GM21515 (cell line): ENCODE measurements around the gene S100A1.
"Not testable (repeated sequence)": the region's sequence is repeated elsewhere in the genome, so short reads cannot be mapped to it uniquely, and the experiment has no call there.

Source experiments
- ATAC-seq: cut with Tn5 transposase; IDR thresholded peaks from one replicate; pipeline ENCODE4 v1.9.1; 2021; ENCODE audit not compliant: unreplicated experiment

Gene S100A1

DNA sequence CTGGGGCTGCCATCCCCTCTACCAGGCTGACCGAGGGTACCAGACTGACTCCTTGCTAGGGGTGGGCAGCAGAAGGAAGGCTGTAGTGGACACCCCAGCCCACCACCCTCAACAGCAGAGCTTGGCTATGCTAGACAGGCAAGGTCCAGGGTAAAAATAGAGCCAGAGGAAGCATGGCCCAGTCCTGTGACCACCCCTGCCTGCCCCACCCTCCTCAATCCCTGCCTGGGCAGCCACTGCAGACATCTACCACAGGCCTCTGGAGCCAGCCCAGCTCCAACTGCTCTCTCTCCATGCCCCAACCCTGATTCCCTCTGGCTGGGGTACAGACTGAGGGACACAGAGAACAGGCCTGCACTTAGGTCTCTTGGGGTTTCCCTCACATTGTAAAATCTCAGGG, 1.7 kb downstream of the S100A1 start:
- ATAC-seq = no peak

DNA sequence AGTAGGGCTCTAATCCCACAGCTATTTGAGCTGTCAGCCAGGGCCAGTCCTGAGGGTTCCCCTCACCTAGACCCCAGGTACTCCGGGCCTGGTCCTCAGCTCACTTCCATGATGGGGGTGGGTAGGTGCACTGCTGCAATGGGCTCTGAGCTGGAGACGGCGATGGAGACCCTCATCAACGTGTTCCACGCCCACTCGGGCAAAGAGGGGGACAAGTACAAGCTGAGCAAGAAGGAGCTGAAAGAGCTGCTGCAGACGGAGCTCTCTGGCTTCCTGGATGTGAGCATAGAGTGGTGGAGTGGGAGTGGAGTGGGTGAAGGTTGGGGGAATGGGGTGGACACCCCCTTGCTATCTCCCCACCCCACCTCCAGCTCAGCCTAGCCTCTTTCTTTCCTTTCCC, 2.1 kb downstream of the S100A1 start:
- ATAC-seq = no peak

DNA sequence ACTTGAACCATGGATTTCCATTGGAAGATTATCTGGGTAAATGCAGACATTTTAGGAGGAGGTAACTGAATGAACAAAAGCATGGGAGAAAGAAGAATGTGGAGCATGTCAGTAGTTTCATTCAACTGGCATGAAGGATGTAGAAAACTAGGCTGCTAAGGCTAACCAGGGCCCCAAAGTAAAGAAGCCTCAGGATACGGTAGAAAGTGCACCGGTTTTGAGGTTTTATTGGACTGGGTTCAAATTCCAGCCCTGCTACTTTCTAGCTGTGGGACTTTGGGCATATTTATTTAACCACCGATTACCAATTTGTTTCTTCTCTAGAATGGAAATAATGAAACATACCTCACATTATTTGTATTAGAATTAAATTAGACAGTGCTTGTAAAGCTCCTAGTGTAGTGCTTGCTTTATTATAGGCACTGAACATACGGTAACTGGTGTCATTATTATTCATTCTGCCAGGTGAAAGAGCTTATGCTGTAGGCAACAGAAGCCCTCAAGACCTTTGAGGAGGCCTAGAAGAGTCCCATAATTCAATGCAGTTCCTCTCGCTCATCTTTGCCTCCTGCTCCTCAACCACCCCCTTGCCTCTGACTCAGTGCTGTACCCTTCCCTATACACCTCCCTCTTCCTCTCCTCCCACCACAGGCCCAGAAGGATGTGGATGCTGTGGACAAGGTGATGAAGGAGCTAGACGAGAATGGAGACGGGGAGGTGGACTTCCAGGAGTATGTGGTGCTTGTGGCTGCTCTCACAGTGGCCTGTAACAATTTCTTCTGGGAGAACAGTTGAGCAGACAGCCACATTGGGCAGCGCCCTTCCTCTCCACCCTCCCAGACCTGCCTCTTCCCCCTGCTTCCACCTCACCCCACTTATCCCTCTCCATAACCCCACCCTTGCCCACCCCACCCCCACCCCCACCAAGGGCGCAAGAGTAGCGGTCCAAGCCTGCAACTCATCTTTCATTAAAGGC, 3.1 kb downstream of the S100A1 start:
- no peak for ATAC-seq

DNA sequence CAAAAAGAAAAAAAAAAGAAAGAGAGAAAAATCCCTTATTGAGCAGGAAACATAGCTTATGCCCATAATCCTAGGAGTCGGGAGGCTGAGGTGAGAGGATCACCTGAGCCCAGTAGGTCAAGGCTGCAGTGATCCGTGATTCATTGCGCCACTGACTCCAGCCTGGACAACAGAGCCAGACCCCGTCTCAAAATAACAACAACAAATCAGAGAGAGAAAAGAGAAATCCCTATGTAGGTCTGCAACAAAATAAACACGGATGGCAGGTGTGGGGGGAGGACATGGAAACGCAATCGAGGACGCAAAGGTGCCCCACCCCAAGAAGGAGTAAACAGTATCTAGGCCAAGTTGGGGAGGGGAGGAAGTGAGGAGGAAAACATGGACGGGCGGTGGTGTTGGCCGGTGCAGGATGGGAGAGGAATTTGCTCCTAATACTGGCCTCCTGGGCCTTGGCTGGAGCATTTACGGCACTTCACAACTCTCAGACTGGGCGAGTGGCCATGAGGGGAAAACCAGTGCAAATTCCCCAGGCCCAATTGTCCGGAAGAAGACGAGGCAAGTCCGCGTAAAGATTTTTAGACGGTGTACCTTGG, 5.0 kb downstream of the S100A1 start:
- ATAC-seq = no peak

DNA sequence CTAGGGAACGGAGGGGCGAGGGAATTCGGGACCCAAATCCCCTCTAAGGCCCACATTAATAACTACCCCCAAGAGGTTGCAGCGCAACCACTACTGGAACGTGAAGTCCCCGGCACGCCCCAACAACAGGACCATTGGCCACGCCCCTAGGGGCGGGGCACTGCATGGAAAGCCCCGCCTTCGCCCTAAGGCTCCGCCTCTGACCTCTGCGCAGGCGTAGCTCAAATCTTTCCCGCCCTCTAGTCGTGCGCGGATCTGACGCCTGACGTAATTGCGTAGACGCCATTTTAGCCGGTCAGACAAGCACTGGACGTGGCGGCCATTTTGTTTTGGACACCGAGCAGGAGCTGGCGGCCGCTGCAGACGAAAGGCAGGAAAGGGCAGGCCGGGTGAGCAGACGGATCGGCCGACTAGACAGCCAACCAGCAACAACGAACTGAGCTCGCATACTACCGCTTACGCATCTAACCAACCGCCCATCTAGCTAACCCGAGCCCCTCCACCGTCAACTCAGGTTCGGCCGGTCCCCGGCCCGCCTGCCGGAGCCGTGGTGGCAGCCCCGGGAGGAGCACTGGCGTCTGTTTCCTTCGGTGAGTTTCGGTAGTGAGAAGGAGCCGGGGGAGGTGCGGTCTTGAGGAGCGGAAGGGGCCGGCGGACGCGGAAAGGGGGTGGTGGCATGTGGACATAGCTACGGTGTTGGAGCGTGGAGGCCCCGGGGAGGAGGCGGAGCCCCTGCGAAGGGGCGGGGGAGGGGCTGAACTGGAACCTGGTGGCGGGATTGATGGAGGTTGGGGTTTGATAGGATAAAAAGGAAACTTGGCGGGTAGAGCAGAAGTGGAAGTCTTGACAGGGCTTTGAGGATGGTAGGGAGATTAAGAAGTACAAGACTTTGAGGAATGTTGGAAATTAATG, 5.8 kb downstream of the S100A1 start, which contains the start of gene CHTOP:
CHTOP (plus strand) TSS at position 313 of the 912 bp plus-strand sequence. CDS start 2,523 bp downstream, outside the sequence.
- ATAC-seq = peak; percentile 89

DNA sequence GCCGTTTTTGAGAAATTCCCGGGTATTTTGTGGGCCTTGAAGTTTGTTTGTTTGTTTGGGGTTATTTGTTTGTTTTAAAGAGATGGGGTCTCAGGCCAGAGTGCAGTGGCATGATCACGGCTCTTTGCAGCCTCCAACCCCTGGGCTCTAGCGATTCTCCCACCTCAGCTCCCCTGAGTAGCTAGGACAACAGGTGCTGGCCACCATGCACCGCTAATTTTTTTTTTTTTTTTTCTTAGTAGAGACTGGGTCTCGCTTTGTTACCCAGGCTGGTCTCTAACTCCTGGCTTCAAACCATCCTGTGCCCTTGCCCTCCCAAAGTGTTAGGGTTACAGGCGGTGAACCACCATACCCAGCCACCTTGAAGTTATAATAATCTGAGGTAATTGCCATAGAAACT, 7.6 kb downstream of the S100A1 start:
- ATAC-seq = no peak

DNA sequence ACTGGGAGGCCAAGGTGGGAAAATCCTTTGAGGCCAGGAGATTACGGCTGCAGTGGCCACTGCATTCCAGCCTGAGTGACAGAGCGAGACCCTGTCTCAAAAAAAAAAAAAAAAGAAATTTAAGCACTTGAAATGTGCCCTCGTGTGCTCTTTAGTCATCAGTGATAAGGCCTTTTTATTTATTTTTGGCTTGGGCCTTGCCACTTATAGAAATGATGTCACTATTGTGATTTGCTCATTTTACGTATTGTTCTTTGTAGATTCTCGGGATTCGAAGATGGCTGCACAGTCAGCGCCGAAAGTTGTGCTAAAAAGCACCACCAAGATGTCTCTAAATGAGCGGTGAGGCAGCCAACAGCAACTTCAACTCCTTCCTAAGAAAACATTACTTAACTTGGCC, 8.1 kb downstream of the S100A1 start:
- ATAC-seq = no peak

DNA sequence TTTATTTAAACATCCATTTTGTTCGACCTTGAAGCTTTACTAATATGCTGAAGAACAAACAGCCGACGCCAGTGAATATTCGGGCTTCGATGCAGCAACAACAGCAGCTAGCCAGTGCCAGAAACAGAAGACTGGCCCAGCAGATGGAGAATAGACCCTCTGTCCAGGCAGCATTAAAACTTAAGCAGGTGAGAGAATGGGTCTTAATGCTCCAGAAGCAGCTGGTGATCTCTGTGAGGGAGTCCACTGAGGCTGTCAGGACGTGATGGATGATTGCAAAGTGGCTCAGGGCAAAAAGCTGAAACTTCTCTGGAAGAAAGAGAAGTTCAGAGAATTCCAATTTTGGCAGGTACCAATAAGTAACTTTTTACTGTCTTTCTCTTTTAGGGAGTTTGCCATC, 10.0 kb downstream of the S100A1 start:
- ATAC-seq = no peak

DNA sequence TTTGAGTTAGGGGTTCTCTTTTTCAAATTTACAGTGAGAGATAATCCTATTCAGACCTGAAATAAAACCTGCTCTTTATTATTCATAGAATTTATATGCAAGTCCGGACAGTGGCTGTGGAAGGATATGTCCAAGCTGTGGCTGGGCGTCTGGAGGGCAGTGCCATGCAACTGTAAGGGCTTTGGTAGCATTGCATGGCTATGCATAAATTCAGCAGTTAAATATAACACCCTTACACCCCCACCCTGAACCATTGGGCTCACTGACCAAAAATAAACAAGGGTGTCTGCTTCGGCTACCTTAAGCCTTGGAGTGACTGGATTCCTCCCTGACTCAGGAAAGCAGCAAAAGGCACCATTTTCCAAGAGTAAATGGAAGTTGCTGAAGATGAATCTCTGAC, 11.0 kb downstream of the S100A1 start:
- ATAC-seq = no peak

DNA sequence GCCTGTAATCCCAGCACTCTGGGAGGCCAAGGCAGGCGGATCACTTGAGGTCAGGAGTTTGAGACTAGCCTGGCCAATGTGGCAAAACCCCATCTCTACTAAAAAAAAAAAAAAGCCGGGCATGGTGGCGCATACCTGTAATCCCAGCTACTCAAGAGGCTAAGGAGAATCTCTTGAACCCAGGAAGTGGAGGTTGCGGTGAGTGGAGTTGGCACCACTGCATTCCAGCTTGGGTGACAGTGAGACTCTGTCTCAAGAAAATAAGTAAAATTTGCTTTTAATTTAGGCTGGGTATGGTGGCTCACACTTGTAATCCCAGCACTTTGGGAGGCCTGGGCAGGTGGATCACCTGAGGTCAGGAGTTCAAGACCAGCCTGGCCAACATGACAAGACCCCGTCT, 12.0 kb downstream of the S100A1 start:
- ATAC-seq = not testable (repeated sequence)

DNA sequence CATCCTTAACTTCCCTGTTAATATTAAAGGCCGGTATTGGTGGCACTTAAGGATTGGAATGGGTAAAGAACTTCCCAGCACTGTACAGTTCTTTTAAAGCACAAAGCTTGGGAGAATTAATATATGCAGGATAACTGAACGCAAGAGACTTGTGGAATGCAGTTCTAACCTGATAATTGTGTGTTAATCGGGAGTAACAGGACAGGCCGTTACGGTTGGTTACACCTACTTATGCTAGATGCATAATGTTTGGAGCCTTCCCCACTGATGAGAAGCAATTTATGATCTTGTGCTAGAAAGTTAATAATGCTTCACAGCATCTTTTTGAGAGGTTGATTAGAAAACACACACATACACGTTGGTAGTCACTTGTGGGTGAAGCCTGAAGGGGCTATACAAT, 12.6 kb downstream of the S100A1 start:
- ATAC-seq = no peak

DNA sequence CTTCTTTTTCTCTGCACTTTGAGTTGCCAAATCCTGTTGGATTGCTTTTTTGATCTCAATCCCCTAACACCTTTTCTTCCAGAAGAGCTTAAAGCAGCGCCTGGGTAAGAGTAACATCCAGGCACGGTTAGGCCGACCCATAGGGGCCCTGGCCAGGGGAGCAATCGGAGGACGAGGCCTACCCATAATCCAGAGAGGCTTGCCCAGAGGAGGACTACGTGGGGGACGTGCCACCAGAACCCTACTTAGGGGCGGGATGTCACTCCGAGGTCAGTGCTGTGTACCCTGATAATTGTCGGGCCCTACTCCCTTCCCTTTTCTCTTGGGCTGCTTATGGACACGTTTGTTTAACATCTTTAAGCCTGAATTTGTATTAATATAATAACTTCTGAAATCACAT, 13.9 kb downstream of the S100A1 start:
- ATAC-seq = no peak

DNA sequence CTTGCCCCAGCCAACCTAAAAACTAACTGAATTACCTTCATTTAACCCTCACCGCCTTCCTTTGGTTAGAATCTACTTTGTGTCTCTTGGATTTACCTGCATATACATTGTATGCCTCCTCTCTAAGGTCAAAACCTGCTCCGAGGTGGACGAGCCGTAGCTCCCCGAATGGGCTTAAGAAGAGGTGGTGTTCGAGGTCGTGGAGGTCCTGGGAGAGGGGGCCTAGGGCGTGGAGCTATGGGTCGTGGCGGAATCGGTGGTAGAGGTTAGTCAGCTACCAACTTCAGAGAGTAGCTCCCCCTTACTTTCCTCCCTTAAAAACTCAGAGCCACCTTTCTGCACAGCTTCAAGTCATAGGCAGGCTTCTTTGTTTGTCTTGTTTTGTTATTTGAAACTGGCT, 14.9 kb downstream of the S100A1 start:
- no peak for ATAC-seq

DNA sequence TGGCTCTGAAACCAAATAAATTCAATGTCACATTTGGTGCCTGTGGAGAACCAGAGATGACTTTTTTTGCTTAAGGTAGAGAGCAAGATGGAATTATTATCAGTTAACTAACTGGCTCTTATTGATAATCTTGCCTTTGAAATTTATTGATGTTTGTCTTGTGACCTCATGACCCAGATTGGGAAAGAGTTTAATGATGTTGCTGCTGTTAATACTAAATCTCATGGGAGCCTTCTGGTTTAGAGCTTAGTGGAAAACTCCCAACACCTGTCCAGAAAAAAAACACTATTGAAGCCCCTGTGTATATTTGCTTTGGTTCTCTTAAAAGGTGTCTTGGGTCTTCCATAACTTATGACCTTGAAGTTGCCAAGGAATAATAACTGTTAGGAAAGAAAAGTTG, 15.6 kb downstream of the S100A1 start:
- ATAC-seq = no peak

DNA sequence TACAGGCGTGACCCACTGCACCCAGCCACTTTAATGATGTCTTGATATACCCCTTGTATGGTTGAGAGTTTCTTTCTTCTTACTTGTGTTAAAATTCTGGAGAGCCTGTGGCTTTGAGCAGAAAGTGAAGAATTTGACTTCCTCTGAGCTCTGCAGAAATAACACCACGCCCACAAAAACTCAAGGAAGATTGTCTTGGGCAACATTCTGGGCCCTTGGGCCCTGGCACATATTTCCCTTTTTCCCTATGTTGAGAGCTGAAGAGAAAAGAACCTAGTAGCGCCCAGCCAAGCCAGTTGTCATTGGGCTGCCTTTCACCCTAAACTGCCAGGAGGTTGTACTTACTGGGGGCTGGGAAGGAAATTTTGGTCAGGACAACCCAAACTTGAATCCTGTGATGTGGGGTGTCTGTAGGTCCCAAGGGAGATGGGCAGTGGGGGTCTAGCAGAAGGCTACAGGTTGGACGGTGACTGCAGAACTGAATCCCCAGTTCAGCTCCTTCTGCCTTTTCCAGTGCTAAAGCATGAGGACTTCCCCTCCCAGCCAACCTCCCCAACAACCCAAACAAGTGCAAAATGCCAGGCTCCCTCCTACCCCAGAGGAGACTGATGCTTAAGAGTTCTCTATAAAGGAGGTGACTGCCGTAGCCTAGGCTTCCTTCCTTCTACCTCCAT, 18.6 kb downstream of the S100A1 start:
- no peak for ATAC-seq

DNA sequence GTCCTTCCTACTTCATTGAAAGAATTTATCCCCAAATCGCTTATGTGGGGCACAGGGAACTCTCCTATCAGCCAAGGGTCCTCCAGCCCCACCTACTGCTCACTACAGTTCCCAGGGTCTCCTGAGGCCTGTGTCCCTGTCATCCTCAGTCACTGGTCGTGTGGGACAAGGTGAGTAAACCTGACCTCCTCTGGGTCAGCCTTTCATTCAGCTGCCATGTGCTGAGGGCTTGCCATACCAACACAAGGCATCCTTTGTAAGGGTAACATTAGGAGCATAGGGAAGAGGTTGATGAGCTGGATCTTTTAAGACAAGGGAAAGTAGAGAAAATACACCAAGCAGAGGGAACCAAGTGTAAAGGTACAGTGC, 19.1 kb downstream of the S100A1 start:
- ATAC-seq = no peak

DNA sequence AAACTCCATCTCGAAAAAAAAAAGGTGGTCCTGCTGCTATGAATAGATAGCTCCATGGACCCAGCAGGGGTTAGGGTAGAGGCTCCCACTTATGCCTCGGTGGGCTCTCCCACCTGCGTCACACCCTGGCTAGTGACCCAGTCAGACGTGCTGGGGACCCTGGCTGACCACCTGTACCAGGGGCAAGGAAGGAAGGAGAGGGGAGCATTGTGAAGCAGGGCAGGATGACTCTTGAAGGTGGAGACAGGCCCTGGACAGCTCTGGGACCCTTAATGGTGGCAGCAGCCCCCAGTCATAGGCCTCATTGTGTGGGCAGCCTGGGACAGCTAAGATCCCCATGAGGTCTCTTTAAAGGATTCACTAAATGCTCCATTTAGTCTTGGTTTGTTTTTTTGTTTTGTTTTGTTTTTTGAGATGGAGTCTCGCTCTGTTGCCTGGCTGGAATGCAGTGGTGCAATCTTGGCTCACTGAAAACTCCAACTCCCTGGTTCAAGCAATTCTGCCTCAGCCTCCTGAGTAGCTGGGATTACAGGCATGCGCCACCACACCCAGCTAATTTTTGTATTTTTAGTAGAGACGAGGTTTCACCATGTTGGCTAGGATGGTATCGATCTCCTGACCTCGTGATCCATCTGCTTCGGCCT, 19.9 kb downstream of the S100A1 start:
- ATAC-seq = no peak

DNA sequence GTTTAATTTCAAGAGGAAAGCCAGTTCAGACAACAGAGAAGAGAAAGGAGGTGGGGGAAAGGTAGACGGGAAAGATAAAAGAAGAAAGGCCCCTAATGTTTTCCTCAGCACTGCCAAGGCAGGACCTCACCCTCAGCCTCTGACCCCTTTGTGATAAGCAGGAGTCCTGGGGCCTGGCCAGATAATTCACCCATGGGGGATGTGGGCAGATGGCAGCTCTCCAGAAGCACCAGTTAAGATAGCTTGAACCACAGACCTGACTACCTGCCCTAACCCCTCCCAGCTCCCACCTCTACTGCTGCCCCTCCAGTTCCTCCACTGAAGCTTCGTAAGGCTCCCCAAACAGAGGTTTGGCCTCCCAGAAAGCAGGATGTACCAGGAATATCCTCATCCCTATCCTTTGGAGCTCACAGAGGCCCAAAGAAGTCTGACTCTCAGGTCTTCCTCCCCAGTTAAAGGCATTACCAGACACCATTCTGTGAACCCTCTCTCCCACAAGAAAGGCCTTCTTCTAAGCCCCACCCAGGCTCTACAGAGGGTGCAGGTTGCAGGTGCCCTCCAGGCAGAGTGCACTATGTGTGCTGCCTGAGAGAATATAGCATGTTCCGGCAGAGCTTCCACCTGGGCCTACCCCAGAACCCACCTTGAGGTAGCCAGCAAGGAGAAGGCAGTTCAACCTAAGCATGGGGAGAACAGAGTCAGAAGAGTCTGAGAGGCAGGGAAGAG, 21.1 kb downstream of the S100A1 start:
- ATAC-seq = no peak

DNA sequence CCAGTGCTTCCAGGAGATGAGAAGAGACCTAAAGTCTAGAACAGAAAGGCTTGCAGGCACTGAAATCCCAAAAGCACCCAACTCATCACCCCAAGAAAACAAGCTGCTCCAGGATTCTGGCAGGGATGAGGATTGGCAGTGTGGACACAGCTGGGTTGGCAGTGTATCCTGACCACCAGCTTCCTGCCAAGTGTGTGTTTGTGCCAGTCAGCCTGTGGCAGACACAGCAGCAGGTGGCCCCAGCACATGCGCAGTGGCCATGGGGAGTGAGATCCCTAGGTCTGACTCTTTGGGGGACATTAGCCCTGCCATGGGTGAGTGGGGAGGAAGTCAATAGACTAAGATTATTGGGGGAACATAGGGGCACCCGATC, 21.6 kb downstream of the S100A1 start:
- no peak for ATAC-seq

DNA sequence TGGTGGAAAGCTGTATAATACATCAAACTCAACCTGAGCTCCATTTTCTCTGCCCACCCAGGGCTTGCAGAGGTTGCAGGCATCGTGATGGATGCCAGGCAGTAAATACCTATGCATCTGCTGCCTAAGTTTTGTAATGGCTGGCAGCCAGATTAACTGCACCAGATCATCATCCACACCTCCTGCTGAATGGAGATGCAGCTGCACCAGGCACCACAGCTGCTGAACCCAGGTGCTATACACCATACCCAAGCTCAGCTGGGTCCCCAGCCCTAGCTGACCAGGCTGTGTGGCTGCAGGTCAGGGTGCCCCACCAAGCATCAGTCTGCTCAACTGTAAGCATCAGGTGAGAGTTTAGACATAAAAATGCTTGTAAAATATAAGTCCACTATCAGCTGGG, 23.5 kb downstream of the S100A1 start:
- ATAC-seq = no peak
